ENCODE measurements around the gene GPRC5A.

DNA sequence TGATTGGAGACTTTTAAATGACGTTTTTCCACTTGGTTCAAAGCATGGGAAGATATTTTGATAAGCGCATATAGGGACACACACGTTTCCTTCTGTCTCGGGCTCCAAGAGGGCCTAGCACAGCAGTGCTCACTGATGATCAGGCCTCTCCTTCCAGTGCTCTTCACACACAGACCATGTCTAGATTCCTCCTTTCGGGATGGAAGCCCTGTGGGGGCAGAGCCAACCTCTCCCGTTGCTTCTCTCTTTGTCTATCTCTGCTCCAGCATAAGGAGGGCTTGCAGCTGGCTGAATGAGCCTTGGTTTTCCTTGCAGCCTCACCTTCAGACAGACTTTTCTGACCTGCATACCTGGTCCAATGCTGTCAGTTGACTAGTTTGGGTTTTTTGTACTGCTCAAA, 38.3 kb downstream of the GPRC5A start:
- TF ChIP-seq POLR2A (IDR thresholded peaks at IDR 0.05; ENCODE audit: low read length) (no peak), GATA1 (IDR thresholded peaks at IDR 0.05; ENCODE audit: low read depth, low read length) (no peak)
